ENCODE measurements around the gene MTX2. TPM values are rescaled to one million over a fixed set of nuclear protein-coding genes. Genes with fewer than 3 reads are reported as not detected.

Gene MTX2
- 71.3 TPM for polyA plus RNA-seq (2012; ENCODE audit: missing spikeins)

DNA sequence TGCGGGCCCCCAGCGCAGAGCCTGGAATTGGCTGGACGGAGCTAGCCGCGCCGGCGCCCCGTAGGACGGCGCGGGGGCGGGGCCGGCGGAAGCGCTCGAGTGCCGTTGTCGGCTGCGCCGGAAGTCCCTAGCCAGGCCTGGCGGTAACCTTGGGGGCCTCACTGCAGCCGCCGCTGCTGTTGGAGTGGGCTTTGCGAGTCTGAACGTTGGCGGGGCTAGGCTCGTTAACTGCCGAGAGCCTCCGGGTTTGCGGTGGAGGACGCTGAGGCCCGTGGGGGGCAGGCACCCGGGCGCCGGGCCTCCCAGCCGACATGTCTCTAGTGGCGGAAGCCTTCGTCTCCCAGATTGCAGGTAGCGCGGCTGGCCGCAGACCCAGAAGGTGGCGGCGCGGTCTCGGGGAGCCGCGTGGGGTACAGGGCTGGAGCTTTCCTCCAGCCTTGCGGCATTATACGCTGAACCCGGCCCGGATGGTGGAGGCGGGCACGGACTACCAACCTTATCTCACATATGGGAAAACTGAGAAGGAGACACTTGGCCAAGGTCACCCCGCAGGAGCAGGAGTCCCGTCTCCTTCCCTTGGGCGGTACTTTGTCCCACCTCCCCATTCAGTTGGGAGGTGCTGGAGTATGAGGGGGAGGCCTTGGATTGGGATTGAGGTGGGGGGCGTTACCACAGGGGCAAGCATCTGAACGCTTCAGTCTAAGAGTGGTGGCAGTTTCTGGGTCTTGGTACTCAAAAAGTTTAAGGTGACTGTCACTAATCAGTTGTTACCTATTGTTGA lies at the start of gene MTX2:
Gene MTX2 (plus strand): TSS at position 124 of the 781 bp plus-strand sequence. CDS start 188 bp downstream, at position 312.
- peak; percentile 76 for TF ChIP-seq POLR2AphosphoS5 (IDR thresholded peaks at IDR 0.05; ENCODE audit: low read depth, low read length)
- peak; percentile 65; the same call in 1 of the 2 replicates for TF ChIP-seq TAF1 (IDR thresholded peaks at IDR 0.05; ENCODE audit: borderline replicate concordance, low read depth, low read length)
- TF ChIP-seq POLR2A (IDR thresholded peaks at IDR 0.05; ENCODE audit: low read depth, low read length), result peak; percentile 90
- DNase-seq (ENCODE audit: insufficient read length) (peak; percentile 68), FAIRE-seq (peak; percentile 91)

DNA sequence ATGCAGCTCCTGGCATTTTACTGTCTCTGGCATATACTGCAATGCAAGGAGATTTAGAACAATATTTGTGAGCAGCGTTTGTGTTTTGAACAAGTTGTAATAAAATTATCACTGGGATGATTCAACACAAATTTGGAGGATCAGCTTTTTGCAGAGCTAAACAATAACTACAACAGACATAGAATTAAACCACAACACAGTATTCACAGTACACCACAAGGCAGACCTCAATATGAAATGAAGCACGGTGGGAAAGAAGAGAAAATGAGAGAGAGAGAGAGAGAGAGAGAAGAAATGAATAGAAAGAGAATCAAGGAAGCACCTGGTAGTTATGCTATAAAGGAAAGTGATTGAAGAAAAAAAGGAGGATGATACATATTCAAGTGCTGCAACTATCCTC lies 41.4 kb upstream of the MTX2 start:
- no peak for DNase-seq (ENCODE audit: insufficient read length)
- TF ChIP-seq POLR2A (IDR thresholded peaks at IDR 0.05; ENCODE audit: low read depth, low read length), result no peak
- no peak for TF ChIP-seq TAF1 (IDR thresholded peaks at IDR 0.05; ENCODE audit: borderline replicate concordance, low read depth, low read length)
- no peak for TF ChIP-seq POLR2AphosphoS5 (IDR thresholded peaks at IDR 0.05; ENCODE audit: low read depth, low read length)

DNA sequence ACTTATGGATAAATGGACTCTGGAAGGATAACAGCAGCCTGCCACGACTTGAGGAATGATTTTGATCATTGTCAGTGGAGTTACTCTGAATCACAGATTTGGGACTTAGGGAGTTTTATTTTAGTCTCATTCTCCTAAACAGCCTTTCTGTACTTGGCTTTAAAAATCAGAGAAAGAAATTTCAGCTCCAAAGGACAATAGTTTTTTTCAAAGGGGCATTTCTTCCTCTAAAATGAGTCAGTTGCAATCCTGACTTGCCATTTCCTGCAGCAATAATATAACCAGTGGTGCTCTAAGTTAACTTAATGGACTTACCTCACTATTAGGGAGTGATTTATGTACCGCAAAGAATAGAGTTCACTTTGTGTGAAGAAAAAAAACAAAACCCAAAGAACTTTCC lies 35.1 kb upstream of the MTX2 start:
- FAIRE-seq (no peak), DNase-seq (ENCODE audit: insufficient read length) (no peak)
- TF ChIP-seq TAF1 (IDR thresholded peaks at IDR 0.05; ENCODE audit: borderline replicate concordance, low read depth, low read length) (no peak), POLR2A (IDR thresholded peaks at IDR 0.05; ENCODE audit: low read depth, low read length) (no peak), POLR2AphosphoS5 (IDR thresholded peaks at IDR 0.05; ENCODE audit: low read depth, low read length) (no peak)

More for the DNA sequence above, 41.4 kb upstream of the MTX2 start:
- FAIRE-seq, result no peak

DNA sequence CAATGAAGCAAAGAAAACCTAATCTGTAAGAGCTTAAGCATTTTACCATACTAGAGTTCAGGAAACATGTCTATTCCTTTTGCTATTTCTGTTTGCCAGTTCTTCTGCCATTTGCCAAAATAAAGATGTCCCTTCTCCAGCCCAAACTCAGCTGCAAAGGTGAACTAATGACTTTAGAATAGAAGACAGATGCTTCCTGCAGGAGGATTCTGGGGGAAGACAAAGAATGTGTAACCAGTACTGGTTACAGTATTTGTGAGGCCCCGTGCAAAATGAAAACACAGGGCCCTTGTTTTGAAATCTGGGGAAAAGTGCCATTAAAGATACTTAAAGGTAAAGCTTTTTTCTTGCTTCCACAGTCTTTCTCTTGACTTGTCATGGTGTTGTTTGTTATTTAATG lies 34.3 kb upstream of the MTX2 start:
- no peak for FAIRE-seq
- no peak for TF ChIP-seq TAF1 (IDR thresholded peaks at IDR 0.05; ENCODE audit: borderline replicate concordance, low read depth, low read length)
- DNase-seq (ENCODE audit: insufficient read length), result no peak

DNA sequence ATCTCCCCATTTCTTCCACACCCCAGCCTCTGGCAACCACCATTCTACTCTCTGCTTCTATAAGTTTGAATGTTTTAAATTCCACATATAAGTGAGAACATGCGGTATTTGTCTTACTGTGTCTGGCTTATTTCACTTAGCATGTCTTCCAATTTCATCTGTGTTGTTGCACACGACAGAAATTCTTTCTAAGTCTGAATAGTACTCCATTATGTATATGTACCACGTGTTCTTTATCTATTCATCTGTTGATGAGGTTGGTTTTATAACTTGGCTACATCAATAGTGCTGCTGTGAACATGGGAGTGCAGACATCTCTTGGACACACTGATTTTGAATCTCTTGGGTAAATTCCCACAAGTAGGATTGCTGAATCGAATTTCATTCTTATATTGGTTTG lies 31.8 kb upstream of the MTX2 start:
- DNase-seq (ENCODE audit: insufficient read length) (no peak), FAIRE-seq (no peak)
- TF ChIP-seq POLR2A (IDR thresholded peaks at IDR 0.05; ENCODE audit: low read depth, low read length) (no peak), POLR2AphosphoS5 (IDR thresholded peaks at IDR 0.05; ENCODE audit: low read depth, low read length) (no peak), TAF1 (IDR thresholded peaks at IDR 0.05; ENCODE audit: borderline replicate concordance, low read depth, low read length) (no peak)

DNA sequence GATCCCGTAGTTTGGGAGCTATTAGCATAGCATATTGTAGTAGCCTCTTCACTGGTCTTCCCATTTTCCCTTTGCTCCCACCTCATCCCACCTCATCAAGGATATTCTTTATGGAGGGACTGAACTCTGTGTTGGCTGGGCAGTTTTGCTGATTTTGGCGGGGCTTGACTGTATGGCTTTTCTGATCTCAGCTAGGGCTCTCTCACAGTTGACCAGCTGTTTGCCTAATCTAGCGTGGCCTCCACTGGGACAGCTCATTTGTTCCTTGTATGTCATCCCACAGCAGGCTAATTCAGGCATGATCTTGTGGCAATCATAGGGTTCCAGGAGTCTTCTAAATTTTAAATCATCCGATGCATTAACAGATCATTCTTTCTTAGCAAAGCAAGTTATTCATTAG lies 30.2 kb upstream of the MTX2 start:
- DNase-seq (ENCODE audit: insufficient read length), result no peak
- no peak for TF ChIP-seq TAF1 (IDR thresholded peaks at IDR 0.05; ENCODE audit: borderline replicate concordance, low read depth, low read length)
- no peak for TF ChIP-seq POLR2A (IDR thresholded peaks at IDR 0.05; ENCODE audit: low read depth, low read length)
- no peak for TF ChIP-seq POLR2AphosphoS5 (IDR thresholded peaks at IDR 0.05; ENCODE audit: low read depth, low read length)
- FAIRE-seq, result no peak

DNA sequence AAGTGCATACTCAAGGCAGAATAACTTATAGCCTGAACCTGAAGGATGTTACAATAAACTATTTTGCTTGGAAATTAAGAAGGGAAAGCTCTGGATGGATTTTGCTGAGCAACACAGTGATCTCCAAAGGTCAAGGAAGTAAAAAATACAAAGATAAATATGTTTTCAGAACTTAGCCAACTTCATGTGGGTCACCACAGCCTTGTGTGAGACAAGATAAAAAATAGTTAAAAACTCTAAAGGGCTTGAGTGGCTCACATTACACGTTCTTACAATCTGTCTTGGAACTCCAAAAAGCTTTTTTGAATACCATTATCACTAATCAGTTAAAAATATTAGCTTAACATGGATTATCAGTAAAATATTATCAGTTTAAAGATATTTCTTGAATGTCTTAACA lies 28.9 kb upstream of the MTX2 start:
- DNase-seq (ENCODE audit: insufficient read length) (no peak), FAIRE-seq (no peak)
- TF ChIP-seq POLR2AphosphoS5 (IDR thresholded peaks at IDR 0.05; ENCODE audit: low read depth, low read length) (no peak), TAF1 (IDR thresholded peaks at IDR 0.05; ENCODE audit: borderline replicate concordance, low read depth, low read length) (no peak), POLR2A (IDR thresholded peaks at IDR 0.05; ENCODE audit: low read depth, low read length) (no peak)

DNA sequence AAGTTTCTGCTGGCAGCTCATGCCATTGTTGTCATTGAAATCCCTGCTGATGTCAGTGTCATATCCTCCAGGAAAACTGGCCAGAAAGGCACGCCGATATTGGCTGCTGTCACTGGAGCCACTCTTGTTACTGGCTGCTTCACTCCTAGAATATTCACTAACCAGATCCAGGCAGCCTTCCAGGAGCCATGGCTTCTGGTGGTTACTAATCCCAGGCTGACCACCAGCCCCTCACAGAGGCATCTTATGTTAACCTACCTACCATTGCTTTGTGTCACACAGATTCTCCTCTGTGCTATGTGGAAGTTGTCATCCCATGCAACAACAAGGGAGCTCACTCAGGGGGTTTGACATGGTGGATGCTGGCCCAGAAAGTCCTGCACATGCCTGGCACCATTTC lies 27.0 kb upstream of the MTX2 start:
- TF ChIP-seq POLR2A (IDR thresholded peaks at IDR 0.05; ENCODE audit: low read depth, low read length) (no peak), POLR2AphosphoS5 (IDR thresholded peaks at IDR 0.05; ENCODE audit: low read depth, low read length) (no peak), TAF1 (IDR thresholded peaks at IDR 0.05; ENCODE audit: borderline replicate concordance, low read depth, low read length) (no peak)
- FAIRE-seq (no peak), DNase-seq (ENCODE audit: insufficient read length) (no peak)

DNA sequence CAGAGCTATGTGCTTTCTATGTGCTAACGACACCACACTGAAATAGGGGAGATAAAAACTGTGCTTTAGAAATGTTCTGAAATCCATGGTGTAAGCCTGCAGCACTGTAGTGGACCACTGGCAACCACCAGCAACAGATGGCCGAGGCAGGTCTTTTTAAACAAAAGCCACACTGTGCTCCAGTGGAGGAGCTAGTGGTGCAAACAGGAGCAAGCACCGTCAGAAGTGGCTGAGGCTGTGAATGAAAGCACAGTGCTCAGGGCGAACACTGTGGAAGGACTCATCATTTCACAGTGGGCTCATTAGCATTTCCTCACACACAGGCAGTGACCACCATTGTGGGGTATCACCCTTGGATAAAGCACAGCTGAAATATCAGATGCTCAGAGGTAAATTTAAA lies 22.9 kb upstream of the MTX2 start:
- DNase-seq (ENCODE audit: insufficient read length), result no peak
- no peak for TF ChIP-seq POLR2AphosphoS5 (IDR thresholded peaks at IDR 0.05; ENCODE audit: low read depth, low read length)
- no peak for TF ChIP-seq POLR2A (IDR thresholded peaks at IDR 0.05; ENCODE audit: low read depth, low read length)
- TF ChIP-seq TAF1 (IDR thresholded peaks at IDR 0.05; ENCODE audit: borderline replicate concordance, low read depth, low read length), result no peak

DNA sequence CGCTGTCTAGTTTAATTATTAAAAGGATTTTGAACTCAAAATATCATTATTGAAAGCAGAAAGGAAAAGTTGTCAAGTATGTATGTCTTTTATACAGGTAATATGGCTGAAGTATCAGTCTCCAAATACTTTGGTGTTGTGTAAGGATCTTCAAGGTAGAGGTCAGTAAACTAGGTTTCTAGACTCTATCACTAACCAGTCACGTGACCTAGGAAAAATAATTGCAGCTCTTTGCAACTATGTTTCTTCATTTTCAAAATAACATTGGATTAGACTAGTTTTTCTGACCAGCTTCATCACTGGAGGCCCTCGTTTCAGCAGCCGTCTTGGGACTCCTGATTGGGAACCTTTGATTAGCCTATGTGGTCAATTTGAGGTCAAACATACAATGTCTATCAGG lies 21.4 kb upstream of the MTX2 start:
- DNase-seq (ENCODE audit: insufficient read length) (no peak), FAIRE-seq (no peak)
- TF ChIP-seq POLR2A (IDR thresholded peaks at IDR 0.05; ENCODE audit: low read depth, low read length), result no peak
- TF ChIP-seq POLR2AphosphoS5 (IDR thresholded peaks at IDR 0.05; ENCODE audit: low read depth, low read length), result no peak
- no peak for TF ChIP-seq TAF1 (IDR thresholded peaks at IDR 0.05; ENCODE audit: borderline replicate concordance, low read depth, low read length)

More for the DNA sequence above, 22.9 kb upstream of the MTX2 start:
- FAIRE-seq, result no peak

DNA sequence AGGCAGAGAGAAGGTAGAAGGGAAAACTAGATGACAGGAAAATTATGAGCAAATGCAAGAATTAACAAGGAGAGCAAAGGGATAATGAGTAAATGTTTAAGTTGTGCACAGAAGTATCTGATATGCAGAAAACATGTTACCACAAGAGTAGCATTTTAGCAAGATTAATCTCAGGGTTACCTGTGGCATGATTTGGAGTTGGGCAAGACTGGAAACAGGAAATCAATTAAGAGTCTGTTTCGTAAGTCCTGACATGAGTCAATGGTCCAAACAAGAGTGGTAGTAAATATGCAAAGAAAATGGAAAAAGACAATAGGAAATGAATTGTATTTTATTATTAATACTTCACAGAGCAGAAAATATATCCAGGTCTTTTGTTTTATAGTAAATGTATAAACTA lies 17.3 kb upstream of the MTX2 start:
- no peak for DNase-seq (ENCODE audit: insufficient read length)
- FAIRE-seq, result no peak
- no peak for TF ChIP-seq TAF1 (IDR thresholded peaks at IDR 0.05; ENCODE audit: borderline replicate concordance, low read depth, low read length)
- TF ChIP-seq POLR2A (IDR thresholded peaks at IDR 0.05; ENCODE audit: low read depth, low read length), result no peak
- no peak for TF ChIP-seq POLR2AphosphoS5 (IDR thresholded peaks at IDR 0.05; ENCODE audit: low read depth, low read length)

DNA sequence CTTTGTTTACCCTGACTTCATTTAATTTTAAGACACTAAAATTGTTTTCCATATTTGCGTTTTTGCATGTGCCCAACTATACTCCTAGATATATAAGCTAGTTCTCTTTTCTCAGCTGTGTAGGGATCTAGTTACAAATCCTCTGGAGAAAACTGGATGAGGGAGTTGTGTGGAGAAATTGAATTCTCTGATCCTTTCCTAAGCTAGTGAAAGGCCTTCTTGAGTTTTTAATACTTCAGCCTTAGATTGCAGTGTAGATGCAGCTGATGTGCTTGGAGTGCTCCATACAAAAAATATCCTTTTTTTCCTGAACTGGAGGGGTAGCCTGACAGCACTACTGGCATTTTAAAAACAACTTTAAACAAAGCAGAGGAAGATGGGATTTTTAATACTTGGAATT lies 8.6 kb upstream of the MTX2 start:
- no peak for DNase-seq (ENCODE audit: insufficient read length)
- TF ChIP-seq TAF1 (IDR thresholded peaks at IDR 0.05; ENCODE audit: borderline replicate concordance, low read depth, low read length) (no peak), POLR2A (IDR thresholded peaks at IDR 0.05; ENCODE audit: low read depth, low read length) (no peak), POLR2AphosphoS5 (IDR thresholded peaks at IDR 0.05; ENCODE audit: low read depth, low read length) (no peak)
- FAIRE-seq, result no peak
